SIG-M5 (cell line): ENCODE measurements around the gene CORO1C.

Experiments used
- DNase-seq: peaks from one replicate; lab custom pipeline; 2025; lab: John Stamatoyannopoulos, UW

Gene CORO1C

GRCh38 chr12:108696111-108696995 is 35.0 kb downstream of the CORO1C start:
- DNase-seq = no peak

- no peak for DNase-seq
These were observed 36.5 kb downstream of the CORO1C start for GRCh38 chr12:108694812-108695278.

- no peak for DNase-seq
These were observed 37.6 kb downstream of the CORO1C start for GRCh38 chr12:108693751-108694150.

GRCh38 chr12:108693186-108693730 is 38.1 kb downstream of the CORO1C start:
- DNase-seq = no peak

- DNase-seq = peak; percentile 7
These were observed 39.1 kb downstream of the CORO1C start for GRCh38 chr12:108691998-108692808.

DNA sequence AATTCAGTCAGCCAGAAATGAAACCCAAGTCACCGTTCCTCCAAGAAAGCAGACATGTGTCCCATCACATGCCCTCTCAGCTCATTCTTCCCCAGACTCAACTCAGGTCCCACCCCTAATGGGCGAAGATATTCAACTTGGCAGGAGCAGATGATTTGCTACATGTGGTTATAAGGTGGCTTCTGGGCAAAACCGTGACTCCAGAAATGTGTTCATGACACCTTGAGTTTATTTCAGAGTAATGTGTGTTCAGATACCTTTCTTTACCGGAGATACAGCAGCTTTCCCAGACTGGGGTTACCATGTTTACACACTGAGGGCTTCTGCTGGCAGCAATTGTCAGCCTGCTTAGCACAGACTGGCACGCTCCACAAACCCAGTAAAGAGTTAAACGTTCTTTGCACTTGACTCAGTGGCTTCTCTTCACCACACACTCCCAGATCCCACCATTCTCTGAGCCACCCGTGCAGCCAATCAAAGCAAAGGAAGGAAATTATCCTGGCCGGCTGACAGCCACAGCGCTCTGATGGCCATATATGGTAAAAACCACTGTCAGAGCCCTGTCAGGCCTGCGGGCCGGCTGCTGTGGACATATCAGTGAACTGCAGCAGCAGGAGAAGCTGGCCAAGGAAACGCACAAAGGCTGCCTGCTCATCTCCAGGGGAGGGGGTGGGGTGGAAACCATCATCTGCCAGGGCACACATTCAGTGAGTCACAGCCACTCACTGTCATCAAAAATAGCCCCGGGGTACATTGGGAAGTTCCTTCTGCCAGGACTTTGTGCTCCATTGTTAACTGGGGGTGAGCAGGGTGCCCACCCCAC is 39.9 kb downstream of the CORO1C start:
- DNase-seq = peak; percentile 56

DNA sequence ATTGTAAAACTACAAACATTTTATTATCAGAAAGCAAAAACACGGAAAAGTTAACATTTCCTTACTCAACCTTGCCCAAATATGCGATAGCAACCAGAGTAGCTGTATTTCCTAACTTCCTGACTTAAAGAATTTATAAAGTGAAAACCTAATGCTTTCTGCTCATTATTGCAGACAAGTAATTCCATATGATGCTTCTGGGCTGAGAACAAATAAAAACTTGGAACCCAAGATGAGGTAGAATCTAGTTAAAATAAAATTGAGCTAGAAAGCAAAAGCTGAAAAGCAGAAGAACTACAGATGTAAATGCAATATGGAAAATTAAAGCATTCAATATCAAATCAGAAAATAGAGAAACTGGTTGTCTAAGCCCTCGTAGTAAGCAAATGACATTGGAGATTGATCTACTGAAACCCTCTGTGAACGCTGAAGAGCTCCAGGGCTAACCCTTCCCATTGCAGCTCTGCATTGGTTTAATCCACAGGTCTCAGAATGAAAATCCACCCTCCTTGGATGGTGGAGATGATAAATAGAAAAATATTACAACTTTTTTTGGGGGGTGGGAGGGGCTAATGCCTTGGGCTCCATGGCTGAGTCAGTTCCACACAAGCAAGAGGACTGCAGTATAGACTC is 40.7 kb downstream of the CORO1C start:
- no peak for DNase-seq

- DNase-seq = no peak
These were observed 41.2 kb downstream of the CORO1C start for GRCh38 chr12:108690191-108690518.

- DNase-seq = no peak
These were observed 41.8 kb downstream of the CORO1C start for GRCh38 chr12:108689314-108690190.

GRCh38 chr12:108686780-108687179 is 44.5 kb downstream of the CORO1C start:
- no peak for DNase-seq

DNA sequence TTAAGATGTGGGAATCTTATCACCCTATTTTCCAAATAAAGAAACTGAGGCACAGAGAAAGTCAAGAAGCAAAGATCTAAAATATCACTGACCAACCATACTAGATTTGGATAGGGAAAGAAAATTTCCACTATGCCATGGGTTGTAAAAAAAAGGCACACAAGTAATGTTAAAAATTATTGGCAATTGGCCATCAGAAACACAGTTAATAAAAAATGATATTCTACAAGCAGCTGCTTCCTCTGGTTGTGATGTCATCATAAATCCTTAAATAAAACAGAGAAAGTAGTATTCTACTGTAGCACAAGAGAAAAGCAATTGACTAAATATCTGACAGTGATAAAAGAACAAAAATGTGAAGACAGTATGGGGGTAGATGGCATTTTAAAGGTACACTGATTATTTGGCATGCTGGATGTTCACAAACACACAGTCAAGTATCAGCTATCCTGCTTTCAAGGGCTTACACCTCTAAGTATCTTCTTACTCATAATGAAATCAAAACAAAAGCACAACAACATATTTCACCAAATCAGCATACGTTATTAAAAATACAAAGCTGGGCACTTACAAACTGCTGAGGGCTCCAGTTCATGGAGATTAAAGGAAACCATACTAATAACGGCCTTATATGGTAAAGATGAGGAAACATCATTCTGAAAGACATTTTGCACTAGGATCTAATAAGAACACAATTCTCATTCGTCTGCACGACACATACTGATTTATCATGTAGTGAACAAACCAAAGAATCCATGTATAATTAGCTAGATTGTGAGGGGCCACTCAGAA is 45.7 kb downstream of the CORO1C start:
- no peak for DNase-seq

- no peak for DNase-seq
These were observed 47.3 kb downstream of the CORO1C start for GRCh38 chr12:108683906-108684556.

DNA sequence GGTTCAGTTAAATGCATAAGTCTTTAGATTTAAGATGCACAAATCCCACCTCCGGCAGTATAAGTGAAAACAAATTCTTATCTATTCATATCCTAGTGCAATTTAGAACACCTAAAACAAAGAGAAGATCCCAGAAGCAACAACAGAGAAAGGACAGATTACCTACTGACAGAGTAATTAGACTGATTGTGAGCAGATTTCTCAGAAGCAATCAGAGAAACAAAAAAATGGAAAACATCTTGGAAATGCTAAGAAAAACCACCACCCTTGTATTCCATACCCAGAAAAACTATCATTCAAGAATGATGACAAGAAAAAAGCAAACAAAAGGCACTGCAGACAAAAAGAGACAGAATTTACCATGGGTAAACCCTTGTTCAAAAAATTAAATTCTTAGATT is 50.0 kb downstream of the CORO1C start:
- DNase-seq = no peak

GRCh38 chr12:108679106-108679681 is 52.1 kb downstream of the CORO1C start:
- no peak for DNase-seq

GRCh38 chr12:108678104-108678730 is 53.1 kb downstream of the CORO1C start:
- no peak for DNase-seq

- no peak for DNase-seq
These were observed 53.9 kb downstream of the CORO1C start for GRCh38 chr12:108677381-108677780.

GRCh38 chr12:108676707-108677106 is 54.6 kb downstream of the CORO1C start:
- DNase-seq = no peak

GRCh38 chr12:108675792-108676191 is 55.5 kb downstream of the CORO1C start:
- no peak for DNase-seq
